HG02884 (cell line): ENCODE data around the gene MMP24OS.
"Not testable (repeated sequence)": the region's sequence is repeated elsewhere in the genome, so short reads cannot be mapped to it uniquely, and the experiment has no call there.

Source experiments
- ATAC-seq: cut with Tn5 transposase; IDR thresholded peaks from one replicate; pipeline ENCODE4 v1.9.1; 2021; ENCODE audit warnings: mild to moderate bottlenecking, moderate library complexity; ENCODE audit not compliant: unreplicated experiment

MMP24OS gene

GRCh38 chr20:35252598-35252997 is 25.3 kb downstream of the MMP24OS start:
- not testable (repeated sequence) for ATAC-seq

DNA sequence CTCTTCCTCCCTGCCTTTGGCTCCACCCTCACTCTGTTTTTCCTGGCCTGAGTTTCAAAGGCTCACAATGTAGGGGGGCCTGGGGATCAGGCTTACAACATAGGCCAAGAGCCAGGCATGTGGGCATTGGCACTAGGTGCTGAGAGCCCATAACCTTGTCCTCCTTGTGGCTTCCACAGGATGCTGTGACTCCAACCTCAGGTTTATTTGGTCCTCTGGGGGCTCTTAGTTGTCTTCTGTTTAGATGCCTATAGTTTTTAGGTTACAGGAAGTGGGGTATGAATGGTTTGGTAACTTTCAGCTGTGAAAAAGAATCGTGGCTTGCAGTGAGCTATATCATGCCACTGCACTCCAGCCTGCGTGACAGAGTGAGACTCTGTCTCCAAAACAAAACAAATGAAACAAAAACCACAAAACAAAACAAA is 25.9 kb downstream of the MMP24OS start:
- no peak for ATAC-seq

- ATAC-seq, result no peak
These were observed 26.3 kb downstream of the MMP24OS start for GRCh38 chr20:35251613-35251940.

DNA sequence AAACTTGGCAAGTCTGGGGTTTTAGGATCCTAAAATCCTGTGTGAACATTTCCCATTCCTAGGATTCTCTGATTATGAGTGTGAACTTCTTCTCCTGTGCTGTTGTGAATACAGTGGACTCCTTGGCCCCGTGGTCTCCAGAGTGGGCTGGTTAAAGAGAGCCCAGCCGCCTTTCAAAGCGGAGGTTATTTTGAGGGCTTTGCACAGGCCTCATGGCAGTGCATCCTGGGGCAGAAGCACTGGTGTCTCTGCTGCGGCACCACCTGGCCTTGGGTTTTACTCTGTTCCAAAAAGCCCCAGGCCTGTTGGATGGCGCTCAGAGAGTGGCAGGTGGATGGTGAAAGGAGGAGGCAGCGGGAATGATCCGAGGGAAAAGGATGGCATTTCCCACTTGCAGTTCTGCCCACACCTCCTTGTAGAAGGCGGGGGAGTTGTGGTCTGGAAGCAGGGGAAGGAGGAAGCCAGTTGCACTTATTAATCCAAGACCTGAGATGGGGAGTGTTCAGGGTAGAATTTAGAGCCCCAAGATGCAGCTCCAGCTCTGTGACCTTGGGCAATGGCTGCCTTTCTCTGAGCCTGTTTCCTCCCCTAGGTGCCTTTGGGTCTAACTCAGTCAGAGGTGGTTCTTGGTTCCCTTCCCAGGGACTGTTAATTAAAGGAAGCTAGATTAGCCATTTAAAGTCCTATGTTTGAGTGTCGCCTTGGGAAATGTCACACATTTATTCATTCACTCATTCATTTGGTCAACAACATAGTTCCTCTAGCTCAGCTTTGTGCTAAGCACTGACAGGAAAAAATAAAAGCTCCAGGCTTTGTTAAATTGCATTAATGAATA is 29.1 kb downstream of the MMP24OS start:
- no peak for ATAC-seq

- ATAC-seq, result no peak
These were observed 31.2 kb downstream of the MMP24OS start for GRCh38 chr20:35246723-35247122.

DNA sequence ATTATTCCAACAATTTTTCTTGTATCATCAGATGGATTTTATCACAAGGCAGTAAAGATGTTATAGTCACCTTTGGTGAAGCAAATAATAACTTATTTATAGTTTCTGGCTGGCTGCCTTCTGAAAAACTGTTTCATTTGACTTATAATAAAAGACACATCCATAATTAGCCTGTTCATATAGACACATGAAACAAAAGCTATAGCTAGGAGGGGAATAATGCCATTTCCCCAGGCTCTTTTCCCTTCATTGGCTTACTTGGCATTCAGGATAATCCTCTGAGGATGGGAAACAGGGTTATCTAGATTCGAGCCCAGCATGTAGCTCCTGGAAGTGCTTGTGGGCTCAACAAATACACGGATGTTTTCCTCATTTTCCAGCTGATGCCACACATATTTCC is 33.9 kb downstream of the MMP24OS start:
- ATAC-seq, result no peak

- no peak for ATAC-seq
These were observed 34.6 kb downstream of the MMP24OS start for GRCh38 chr20:35243317-35243716.

DNA sequence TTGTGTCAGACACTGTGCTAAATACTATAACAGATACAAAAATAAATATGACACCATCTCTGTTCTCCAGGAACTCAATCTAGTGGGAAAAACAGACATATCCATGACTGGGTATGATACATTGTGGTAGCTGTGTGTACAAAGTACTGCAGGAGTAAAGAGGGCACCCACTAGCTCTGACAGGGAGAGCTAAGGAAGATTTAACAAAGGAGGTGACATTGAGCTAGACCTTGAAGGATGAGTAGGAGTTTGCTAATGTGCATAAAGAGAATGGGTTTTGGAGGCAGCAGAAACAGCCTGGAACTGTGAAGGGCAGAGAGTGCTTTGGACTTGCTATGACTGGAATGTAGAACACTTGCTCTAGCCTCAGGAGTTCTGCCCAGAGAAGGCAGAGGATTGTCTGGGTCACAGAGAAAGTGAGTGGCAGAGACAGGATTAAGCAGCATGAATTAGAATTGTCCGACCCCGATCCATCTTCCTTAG is 37.1 kb downstream of the MMP24OS start:
- no peak for ATAC-seq

DNA sequence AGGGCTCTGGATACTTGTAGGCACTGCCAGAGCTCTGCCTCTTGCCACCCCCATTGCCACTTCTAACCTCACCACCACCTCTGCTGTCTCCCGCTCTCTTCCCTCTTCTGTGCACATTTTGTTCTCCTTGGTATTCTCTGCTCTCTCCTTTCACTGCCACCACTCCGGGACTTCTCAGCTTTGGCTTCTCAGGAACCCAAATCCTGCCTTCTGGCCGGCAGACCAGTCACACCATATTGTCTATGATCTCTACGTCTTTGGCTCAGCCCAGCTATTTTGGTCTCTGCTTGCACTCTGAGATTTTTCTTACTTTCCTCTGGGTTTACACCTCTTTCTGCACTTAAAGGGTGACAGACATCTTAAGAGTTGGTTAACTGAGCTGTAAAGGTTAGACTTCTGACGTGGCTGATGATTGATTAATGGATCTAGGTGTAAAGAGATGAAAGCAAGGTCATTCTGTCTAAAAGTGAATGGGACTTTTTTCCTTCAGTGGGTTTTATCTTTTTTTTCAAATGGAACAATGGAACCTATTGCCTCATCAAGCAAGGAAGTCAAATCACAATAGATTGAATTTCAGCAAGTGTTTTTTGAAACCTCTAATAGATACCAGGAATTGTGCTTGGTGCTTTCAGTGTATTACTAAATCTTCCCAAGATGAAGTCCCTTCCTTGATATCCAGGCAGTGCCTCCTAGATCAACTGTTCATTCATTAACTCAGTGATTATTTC is 37.7 kb downstream of the MMP24OS start:
- ATAC-seq, result no peak

DNA sequence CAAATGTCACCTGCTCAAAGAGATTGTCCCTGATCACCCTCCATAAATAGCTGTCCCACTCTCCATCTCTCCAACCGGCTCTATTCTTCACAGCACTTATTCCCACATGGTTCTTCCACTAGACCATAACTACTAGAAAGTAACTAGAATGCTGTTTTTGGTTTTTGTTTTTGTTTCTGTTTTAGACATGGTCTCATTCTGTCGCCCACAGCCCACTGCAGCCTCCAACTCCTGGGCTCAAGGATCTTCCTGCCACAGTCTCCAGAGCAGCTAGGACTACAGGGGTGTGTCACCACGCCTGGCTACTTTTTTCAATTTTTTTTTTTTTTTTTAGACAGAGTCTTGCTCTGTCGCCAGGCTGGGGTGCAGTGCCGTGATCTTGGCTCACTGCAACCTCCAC is 39.2 kb downstream of the MMP24OS start:
- ATAC-seq, result no peak

DNA sequence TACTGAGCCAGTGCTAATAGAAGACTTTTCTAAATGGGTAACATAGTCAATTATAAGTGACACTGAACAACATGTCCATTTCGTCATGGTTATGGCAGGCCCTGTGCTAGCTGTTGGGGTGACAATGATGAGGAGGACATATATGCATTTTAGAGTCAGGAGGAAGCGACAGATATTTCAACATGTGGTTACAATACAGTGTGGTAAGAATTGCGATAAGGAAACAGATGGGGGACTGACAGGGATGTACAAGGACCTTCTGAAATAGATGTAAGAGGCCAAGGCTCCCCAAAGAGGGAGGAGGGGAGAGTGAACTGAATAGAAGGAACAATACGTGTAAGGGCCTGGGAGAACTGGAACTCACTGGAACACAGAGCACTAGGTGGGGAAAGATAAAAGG is 39.8 kb downstream of the MMP24OS start:
- no peak for ATAC-seq

GRCh38 chr20:35237486-35237885 is 40.4 kb downstream of the MMP24OS start:
- no peak for ATAC-seq

GRCh38 chr20:35235881-35236280 is 42.0 kb downstream of the MMP24OS start:
- no peak for ATAC-seq

GRCh38 chr20:35232575-35232974 is 45.3 kb downstream of the MMP24OS start:
- no peak for ATAC-seq

DNA sequence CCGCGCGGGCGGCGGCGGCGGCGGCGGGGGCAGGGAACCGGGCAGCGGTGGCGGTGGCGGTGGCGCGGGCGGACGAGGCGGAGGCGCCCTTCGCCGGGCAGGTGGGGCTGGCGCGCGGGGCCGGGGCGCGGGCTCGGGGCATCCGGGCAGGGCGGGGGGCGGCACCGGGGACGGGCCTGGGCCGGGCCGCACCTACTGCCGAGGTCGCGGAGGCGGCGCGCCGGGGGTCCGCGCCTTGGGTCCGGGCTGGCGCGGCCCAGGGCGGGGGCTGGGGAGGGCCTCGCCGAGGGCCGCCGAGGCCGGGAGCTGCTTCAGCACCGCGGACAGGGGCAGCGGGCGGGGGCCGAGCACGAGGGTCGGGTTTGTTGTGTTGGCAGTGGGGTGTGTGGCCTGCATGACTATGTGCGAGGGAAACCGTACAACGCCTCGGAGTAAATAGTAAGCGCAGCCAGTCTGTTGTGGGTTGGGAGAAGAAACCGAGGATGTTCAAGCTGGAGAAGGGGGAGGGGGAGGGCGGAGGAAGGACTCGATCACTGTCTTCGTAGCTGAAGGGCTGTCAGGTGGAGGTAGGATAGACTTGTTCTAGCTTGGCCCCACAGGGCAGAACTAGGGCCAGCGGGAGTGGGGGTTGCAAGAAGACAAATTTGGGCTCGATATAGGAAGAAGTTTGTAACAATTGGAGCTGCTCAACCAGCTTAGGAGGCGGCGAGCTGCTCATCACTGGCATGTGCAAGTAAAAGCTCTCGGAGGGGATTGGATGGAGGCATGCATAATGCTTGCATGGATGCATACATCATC is 50.8 kb downstream of the MMP24OS start:
- ATAC-seq, result no peak
